ENCODE measurements around the gene TMIGD1.

DNA sequence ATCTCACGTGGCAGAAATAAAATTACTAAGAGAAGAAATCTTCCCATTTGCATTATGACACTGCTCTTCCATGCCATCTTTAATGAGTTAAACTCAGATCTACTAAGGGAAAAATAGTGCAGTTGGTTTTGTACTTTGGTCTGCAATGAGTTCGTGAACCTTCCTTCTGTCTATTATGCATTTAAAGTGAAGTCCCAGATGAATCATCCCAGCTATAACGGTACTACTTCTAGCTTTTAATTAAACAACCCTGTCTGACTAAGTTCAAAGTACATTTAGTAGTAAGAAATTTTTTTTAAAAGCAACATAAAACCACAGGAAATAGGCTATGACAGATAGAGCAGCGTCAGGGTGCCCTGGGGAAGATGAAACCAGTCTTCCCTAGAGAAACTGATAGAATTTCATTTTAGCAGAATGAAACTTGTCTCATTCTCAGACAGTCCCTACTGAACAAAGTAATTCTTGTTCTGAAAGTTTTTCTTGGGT lies 1.8 kb downstream of the TMIGD1 start:
- TF ChIP-seq CTCF (IDR thresholded peaks at IDR 0.05), result no peak
- TF ChIP-seq EZH2 (IDR thresholded peaks at IDR 0.05; ENCODE audit: borderline replicate concordance, insufficient read depth, low read depth, low read length, poor library complexity, severe bottlenecking), result no peak
